ENCODE data around the gene SLC36A1.

DNA sequence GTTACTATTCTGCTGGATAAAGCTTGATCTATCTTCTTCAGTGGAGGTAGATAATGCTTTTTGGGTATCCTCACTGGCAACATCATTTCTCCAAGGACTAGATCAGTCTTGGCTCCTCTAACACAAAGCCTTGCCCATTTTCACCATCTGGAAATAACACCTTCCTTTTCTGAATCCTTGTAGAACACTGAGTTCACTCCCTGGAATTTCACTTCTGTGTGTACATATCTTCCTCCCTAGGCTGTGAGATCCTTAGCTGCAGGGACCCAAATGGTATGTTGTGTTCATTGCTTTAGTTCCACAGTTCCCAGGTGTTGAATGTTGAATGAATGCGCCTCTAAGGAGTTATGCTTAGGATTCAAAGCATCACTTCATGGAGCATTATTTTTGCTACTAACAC lies 16.7 kb upstream of the SLC36A1 start:
- TF ChIP-seq CTCF (IDR thresholded peaks at IDR 0.05) (no peak), POLR2A (IDR thresholded peaks at IDR 0.05) (no peak)
